BE2C (cell line): Measurements from ENCODE around the gene PDHX.
A peak's percentile ranks its signal among the peaks of the same experiment; 100 is the strongest.

ENCODE experiments used
- DNase-seq: peaks from one replicate; pipeline ENCODE4 v3.0.0-alpha.2; 2020
- H3K27me3 ChIP-seq: fragments of 250-450 bp; sonication (Bioruptor Pico); 2 replicates; pipeline ENCODE4 v1.5.1; 2020; ENCODE audit warnings: mild to moderate bottlenecking
- H3K36me3 ChIP-seq: fragments of 250-450 bp; sonication (Bioruptor Pico); 2 replicates; pipeline ENCODE4 v1.5.1; 2020; ENCODE audit warnings: mild to moderate bottlenecking
- H3K4me1 ChIP-seq: fragments of 250-450 bp; sonication (Bioruptor Pico); 2 replicates; pipeline ENCODE4 v1.5.1; 2020
- H3K4me3 ChIP-seq: 2 replicates; pipeline ENCODE4 v1.5.1; 2011; ENCODE audit warnings: low read depth, low read length
- H3K9me3 ChIP-seq: fragments of 250-450 bp; sonication (Bioruptor Pico); 2 replicates; pipeline ENCODE4 v1.5.1; 2020
- CTCF ChIP-seq: IDR thresholded peaks from 2 replicates; pipeline ENCODE4 v1.5.1; 2012; ENCODE audit warnings: mild to moderate bottlenecking, low read depth, low read length

PDHX gene

GRCh38 chr11:35038211-35038928 lies 122.0 kb downstream of the PDHX start:
- peak; percentile 16 for DNase-seq
- TF ChIP-seq CTCF = no peak
- H3K27me3 ChIP-seq = no peaks in the 10 kb centered on the region
- H3K9me3 ChIP-seq = no peaks in the 10 kb centered on the region
- no peaks in the 10 kb centered on the region for H3K36me3 ChIP-seq
- H3K4me1 ChIP-seq = peaks cover 23% of the 10 kb centered on the region; the same call in 1 of the 2 replicates
- no peak overlapping the region for H3K4me3 ChIP-seq

- Histone ChIP-seq H3K4me1 (peaks cover 23% of the 10 kb centered on the region; the same call in 1 of the 2 replicates), H3K9me3 (no peaks in the 10 kb centered on the region), H3K27me3 (no peaks in the 10 kb centered on the region), H3K4me3 (no peak overlapping the region), H3K36me3 (no peaks in the 10 kb centered on the region)
- no peak for TF ChIP-seq CTCF
- DNase-seq = no peak
Measured at GRCh38 chr11:35039076-35039475, 122.7 kb downstream of the PDHX start.

GRCh38 chr11:35040221-35040942 lies 124.0 kb downstream of the PDHX start:
- Histone ChIP-seq H3K4me3 (no peak overlapping the region), H3K36me3 (no peaks in the 10 kb centered on the region), H3K27me3 (no peaks in the 10 kb centered on the region), H3K9me3 (no peaks in the 10 kb centered on the region), H3K4me1 (peaks cover 23% of the 10 kb centered on the region; the same call in 1 of the 2 replicates)
- TF ChIP-seq CTCF = no peak
- DNase-seq = no peak

- Histone ChIP-seq H3K4me1 (peaks cover 21% of the 10 kb centered on the region; the same call in 1 of the 2 replicates), H3K27me3 (no peaks in the 10 kb centered on the region), H3K4me3 (no peak overlapping the region), H3K9me3 (no peaks in the 10 kb centered on the region), H3K36me3 (no peaks in the 10 kb centered on the region)
- no peak for TF ChIP-seq CTCF
- DNase-seq = no peak
Measured at GRCh38 chr11:35041070-35041554, 124.7 kb downstream of the PDHX start.

- Histone ChIP-seq H3K36me3 (no peaks in the 10 kb centered on the region), H3K27me3 (no peaks in the 10 kb centered on the region), H3K4me1 (peaks cover 18% of the 10 kb centered on the region; the same call in 1 of the 2 replicates), H3K4me3 (no peak overlapping the region), H3K9me3 (no peaks in the 10 kb centered on the region)
- no peak for DNase-seq
- TF ChIP-seq CTCF = no peak
Measured at GRCh38 chr11:35042224-35042623, 125.8 kb downstream of the PDHX start.

- Histone ChIP-seq H3K36me3 (no peaks in the 10 kb centered on the region), H3K4me1 (peaks cover 18% of the 10 kb centered on the region; the same call in 1 of the 2 replicates), H3K4me3 (no peak overlapping the region), H3K27me3 (no peaks in the 10 kb centered on the region), H3K9me3 (no peaks in the 10 kb centered on the region)
- no peak for TF ChIP-seq CTCF
- no peak for DNase-seq
Measured at GRCh38 chr11:35042913-35043312, 126.5 kb downstream of the PDHX start.
